Stimulated activated effector memory CD8-positive, alpha-beta T cell treated with anti-CD3 and anti-CD28 coated beads, Interleukin-12 subunit alpha, Interleukin-12 subunit beta, amount 100 ng/mL, for 72 hours (primary cell): ENCODE measurements around the gene IFI27L1.

ENCODE experiments used
- ATAC-seq: fragments of 150-1000 bp; cut with Tn5 transposase; 2 replicates; pipeline ENCODE4 v1.10.0; 2021
- DNase-seq, 2 donors: peaks; one replicate each; pipeline ENCODE4 v3.0.0; 2021 to 2022; ENCODE audit warnings: low spot score in 2 of 2
- H3K27ac Mint-ChIP-seq: one replicate; pipeline ENCODE4 v1.8.0; 2022; ENCODE audit warnings: mild to moderate bottlenecking, mixed read lengths
- H3K36me3 Mint-ChIP-seq: one replicate; pipeline ENCODE4 v1.8.0; 2022; ENCODE audit warnings: mild to moderate bottlenecking, mixed read lengths
- H3K4me1 Mint-ChIP-seq: one replicate; pipeline ENCODE4 v1.8.0; 2022; ENCODE audit warnings: mixed read lengths
- H3K4me3 Mint-ChIP-seq: one replicate; pipeline ENCODE4 v1.8.0; 2022; ENCODE audit warnings: mild to moderate bottlenecking, mixed read lengths
- H3K9me3 Mint-ChIP-seq: one replicate; pipeline ENCODE4 v1.8.0; 2022; ENCODE audit warnings: mixed read lengths

The IFI27L1 gene

DNA sequence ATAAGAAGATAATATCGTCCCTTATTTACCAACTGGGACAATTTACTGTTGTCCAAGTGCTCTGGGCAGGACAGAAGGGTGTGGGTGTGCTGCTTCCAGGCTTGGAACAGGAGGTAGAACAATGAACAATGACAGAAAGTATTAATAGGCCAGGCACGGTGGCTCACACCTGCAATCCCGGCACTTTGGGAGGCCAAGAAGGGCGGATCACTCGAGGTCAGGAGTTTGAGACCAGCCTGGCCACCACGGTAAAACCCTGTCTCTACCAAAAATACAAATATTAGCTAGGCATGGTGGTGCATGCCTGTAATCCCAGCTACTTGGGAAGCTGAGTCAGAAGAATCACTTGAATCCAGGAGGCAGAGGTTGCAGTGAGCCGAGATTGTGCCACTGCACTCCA is 32.0 kb downstream of the IFI27L1 start:
- Mint-ChIP-seq H3K27ac (no peak overlapping the region), H3K4me3 (no peak overlapping the region), H3K36me3 (no peaks in the 10 kb centered on the region), H3K9me3 (no peaks in the 10 kb centered on the region), H3K4me1 (peaks cover 4% of the 10 kb centered on the region)
- DNase-seq (no peak), ATAC-seq (no peak)

DNA sequence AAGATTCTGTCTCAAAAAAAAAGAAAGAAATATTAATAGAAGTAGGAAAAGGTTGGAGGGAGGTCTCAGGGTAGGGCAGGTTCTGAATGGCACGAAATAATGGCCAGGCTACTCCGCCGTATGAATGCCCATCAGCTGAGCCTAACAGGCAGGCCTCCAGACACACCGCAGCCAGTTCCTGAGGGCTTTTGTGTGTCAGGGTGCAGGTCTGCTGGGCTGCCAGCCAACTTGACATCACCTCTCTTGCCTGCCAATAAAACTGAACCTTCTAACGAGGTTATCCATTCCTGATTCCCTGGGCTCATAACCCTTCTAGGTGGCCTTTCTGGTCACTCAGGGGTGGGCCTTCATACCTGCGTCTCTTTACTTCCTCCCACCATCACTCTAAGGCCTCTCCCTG is 32.4 kb downstream of the IFI27L1 start:
- Mint-ChIP-seq H3K4me1 (peaks cover 5% of the 10 kb centered on the region), H3K36me3 (no peaks in the 10 kb centered on the region)

DNA sequence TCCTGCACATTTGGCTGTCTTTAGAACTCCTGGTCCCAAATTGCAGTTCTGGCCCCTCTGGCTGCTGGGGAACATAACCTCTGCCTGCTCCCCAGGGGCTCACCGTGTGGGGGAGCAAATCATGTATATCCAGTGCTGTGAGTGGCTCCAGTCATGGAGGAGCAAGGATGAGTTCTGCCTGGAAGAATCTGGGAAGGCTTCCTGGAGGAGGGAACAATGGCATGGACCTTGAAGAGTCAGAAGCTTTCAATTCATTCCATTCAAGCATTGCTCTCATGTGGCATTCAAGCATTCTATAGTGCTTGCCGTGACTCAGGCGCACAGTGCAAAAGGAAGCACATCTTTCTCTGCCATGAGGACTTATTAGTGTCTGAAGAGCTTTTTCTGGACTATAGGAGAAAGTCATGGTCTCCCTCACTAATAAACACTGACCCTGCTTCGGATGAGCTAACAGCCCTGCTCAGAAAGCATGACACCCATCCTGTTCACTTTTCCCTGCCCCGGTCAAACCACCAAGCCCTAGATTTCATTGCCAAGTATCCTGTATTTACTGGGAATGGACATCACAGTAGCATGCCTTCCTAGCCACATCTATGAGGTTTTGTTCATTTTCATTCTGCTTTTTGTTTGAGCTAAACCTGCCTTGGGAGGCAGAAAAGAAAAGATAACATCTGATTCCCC is 32.9 kb downstream of the IFI27L1 start:
- Mint-ChIP-seq H3K4me1 (peaks cover 5% of the 10 kb centered on the region), H3K9me3 (no peaks in the 10 kb centered on the region), H3K27ac (no peak overlapping the region), H3K36me3 (no peaks in the 10 kb centered on the region), H3K4me3 (no peak overlapping the region)
- DNase-seq (no peak), ATAC-seq (no peak)

More for the DNA sequence above, 32.4 kb downstream of the IFI27L1 start:
- no peak overlapping the region for H3K4me3 Mint-ChIP-seq
- no peaks in the 10 kb centered on the region for H3K9me3 Mint-ChIP-seq
- no peak for DNase-seq
- no peak overlapping the region for H3K27ac Mint-ChIP-seq
- ATAC-seq, result no peak

DNA sequence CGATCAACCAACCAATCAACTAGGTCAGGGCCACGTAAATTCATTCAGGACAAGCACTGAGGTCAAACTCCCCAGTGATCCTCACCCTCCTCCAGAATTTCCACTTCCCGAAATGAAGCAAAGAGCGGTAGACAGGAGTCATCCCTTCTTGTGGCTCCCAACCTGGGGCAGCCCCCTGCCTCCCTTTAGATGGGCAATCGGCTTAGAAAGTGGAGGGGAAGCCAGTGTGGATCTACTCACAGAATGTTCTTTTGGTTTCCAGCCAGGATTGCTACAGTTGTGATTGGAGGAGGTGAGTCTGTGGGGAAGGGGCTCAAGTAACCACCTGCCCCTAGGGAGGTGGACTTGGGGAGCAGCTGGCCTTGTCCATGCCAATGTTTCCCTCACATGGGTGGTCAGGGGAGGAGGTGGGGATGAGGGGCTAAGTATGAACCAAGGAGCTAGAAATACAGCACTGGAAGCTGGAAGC is 33.5 kb downstream of the IFI27L1 start:
- no peaks in the 10 kb centered on the region for H3K36me3 Mint-ChIP-seq
- H3K4me3 Mint-ChIP-seq, result no peak overlapping the region
- H3K27ac Mint-ChIP-seq, result no peak overlapping the region
- no peaks in the 10 kb centered on the region for H3K9me3 Mint-ChIP-seq
- DNase-seq, result no peak
- H3K4me1 Mint-ChIP-seq, result peaks cover 5% of the 10 kb centered on the region
- no peak for ATAC-seq

DNA sequence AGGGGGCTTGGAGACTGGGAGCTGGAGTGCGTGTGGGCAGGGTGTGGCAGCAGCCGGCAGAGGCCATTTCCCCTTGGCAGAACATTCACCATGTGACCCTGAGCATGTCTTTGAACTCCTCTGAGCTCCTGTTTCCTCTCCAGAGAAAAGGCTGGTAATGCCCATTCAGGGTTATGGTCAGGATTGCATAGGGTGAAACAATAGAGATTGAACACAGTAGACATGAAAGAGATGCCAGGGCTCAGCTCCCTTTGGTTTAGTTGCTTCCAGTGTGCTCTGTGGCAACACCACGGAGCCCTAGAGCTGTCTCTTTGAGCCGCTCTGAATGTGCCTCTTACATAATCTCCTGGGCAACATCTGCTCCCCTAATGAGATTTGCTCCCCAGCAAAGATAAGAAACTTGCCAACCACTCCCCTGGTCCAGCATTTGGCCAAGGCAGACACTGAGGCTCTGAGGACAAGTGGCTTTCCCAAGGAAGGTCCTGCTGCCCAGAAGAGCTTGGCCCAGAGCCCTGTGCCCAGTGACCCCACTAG is 34.0 kb downstream of the IFI27L1 start:
- no peak for DNase-seq
- no peaks in the 10 kb centered on the region for H3K9me3 Mint-ChIP-seq
- H3K4me3 Mint-ChIP-seq, result no peak overlapping the region
- H3K4me1 Mint-ChIP-seq, result peaks cover 5% of the 10 kb centered on the region
- no peaks in the 10 kb centered on the region for H3K36me3 Mint-ChIP-seq
- ATAC-seq, result no peak
- H3K27ac Mint-ChIP-seq, result no peak overlapping the region

DNA sequence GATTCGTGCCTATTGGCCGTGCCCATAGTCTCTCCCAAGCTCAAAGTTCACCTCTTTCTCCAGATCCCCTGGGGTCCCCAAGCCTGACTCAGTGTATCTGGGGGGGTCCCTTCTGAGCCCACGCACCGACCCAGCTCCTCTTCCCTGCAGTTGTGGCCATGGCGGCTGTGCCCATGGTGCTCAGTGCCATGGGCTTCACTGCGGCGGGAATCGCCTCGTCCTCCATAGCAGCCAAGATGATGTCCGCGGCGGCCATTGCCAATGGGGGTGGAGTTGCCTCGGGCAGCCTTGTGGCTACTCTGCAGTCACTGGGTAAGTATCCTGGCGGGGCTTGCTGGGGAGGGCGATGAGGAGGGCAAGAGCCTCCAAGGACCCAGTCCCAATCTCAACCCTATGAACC is 34.5 kb downstream of the IFI27L1 start:
- Mint-ChIP-seq H3K4me1 (peaks cover 5% of the 10 kb centered on the region), H3K27ac (no peak overlapping the region), H3K36me3 (no peaks in the 10 kb centered on the region), H3K9me3 (no peaks in the 10 kb centered on the region), H3K4me3 (no peak overlapping the region)
- ATAC-seq (no peak), DNase-seq (no peak)

DNA sequence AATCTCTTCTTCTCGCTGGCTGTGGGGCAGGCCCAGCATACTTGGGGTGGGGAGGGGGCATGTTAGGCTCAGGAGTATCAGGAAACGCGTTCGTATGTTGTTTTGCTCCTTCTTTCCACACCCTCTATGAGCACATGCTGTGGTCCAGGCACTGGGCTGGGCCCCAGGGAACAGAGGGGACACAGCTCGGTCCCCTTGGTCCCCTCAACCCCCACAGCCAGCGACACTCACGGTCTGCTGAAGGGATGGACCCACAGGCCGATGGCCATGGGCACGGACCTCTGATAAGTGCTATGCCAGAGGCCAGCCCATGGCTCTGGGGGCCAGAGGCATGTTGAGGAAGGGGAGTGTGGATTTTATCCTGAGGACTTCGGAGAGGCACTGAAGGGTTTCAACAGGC is 35.6 kb downstream of the IFI27L1 start:
- Mint-ChIP-seq H3K4me1 (peaks cover 5% of the 10 kb centered on the region), H3K4me3 (no peak overlapping the region), H3K27ac (no peak overlapping the region), H3K36me3 (no peaks in the 10 kb centered on the region), H3K9me3 (no peaks in the 10 kb centered on the region)
- no peak for DNase-seq
- no peak for ATAC-seq

DNA sequence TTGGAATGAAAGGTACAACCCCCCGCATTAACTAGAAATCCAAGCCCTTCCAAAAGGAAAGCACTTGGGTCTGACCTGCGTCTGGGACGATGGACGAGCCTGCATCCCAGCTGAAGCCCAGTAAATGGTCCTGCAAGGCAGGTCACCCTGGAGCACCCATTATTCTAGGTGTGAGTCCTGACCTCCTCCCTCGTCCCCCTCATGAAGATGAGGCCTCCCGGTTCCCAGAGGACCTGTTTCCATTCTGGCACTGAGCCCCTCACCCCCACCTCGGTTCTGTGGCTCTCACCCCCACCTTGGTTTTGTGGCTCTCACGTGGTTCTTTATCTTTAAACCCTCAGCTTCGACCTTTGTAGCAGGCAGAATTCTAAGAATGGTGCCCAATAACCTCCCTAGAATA is 36.7 kb downstream of the IFI27L1 start:
- no peak overlapping the region for H3K4me3 Mint-ChIP-seq
- no peaks in the 10 kb centered on the region for H3K9me3 Mint-ChIP-seq
- no peak overlapping the region for H3K27ac Mint-ChIP-seq
- DNase-seq (no peak), ATAC-seq (no peak)
- H3K4me1 Mint-ChIP-seq, result peaks cover 5% of the 10 kb centered on the region
- no peaks in the 10 kb centered on the region for H3K36me3 Mint-ChIP-seq

DNA sequence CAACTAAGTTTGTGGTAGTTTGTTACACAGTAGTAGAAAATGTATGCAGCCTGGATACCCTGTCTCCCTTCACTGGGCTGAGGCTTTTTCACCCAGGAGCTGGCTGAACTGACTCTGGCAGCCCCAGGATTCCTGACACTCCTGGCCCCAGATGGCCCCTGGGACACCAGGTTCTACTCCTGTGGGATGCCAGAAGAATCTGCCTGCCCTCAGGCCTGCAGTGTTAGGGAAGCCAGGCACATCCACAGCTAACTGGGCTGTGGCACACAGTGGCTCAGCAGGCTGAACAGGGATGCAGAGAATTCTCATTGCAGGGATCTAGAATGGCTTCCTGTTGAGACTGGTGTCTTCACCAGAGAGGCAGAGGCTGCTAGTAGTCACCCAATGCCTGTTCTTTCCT is 38.0 kb downstream of the IFI27L1 start:
- H3K27ac Mint-ChIP-seq, result no peak overlapping the region
- no peak for ATAC-seq
- H3K9me3 Mint-ChIP-seq, result no peaks in the 10 kb centered on the region
- no peaks in the 10 kb centered on the region for H3K36me3 Mint-ChIP-seq
- H3K4me3 Mint-ChIP-seq, result no peak overlapping the region
- DNase-seq, result no peak
- H3K4me1 Mint-ChIP-seq, result peaks cover 5% of the 10 kb centered on the region

DNA sequence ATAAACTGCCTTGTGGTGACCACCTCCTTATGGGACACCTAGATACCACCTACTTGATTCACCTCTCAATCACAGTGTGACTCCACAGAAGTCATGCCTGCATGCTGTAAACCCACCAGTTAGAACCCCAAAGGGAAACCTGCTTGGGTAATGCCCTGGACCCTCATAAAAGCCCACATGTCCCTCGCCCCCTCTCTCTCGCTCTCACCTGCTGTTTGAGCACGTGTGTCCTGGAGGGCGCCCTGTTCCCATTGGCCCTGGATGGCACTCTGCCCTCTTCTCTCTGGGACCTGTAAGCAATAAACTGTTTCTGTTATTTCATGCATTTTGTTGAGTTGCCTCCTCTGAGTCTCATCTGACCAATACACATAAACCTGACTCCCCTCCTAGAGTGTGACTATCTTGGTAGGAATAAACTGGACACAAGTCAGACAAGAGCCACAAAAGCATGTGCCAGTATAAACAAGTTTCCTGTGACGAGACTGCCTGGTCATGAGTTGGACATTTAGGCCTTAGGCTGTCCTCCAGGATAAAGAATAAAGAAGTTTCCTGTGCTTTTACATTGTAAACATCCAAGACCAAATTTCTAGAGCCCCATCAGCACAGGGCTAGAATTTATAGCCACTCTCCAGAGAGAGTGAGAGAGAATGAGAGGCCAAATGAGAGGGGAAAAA is 39.7 kb downstream of the IFI27L1 start:
- Mint-ChIP-seq H3K36me3 (no peaks in the 10 kb centered on the region), H3K27ac (no peak overlapping the region), H3K4me3 (no peak overlapping the region), H3K9me3 (no peaks in the 10 kb centered on the region), H3K4me1 (peaks cover 5% of the 10 kb centered on the region)
- DNase-seq, result no peak
- ATAC-seq, result no peak

DNA sequence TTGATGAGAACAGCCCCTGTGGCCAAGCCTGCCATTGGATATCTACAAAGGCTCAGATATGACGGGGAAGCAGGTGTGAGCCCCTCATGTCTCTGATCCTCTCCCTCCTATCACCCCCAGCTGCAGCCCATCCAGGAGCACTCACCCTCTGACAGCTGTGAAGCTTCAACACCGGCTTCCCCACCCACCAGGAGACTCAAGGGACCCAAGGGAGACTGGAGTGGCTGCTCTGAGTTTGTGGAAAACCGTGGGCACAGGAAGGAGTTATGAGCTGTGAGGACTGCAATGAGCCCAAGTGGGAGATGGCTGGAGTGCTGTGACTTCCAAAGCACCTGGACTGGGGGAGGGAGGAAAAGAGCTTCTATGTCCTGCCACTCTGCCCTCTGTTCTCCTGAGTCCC is 40.4 kb downstream of the IFI27L1 start:
- ATAC-seq, result no peak
- no peaks in the 10 kb centered on the region for H3K36me3 Mint-ChIP-seq
- no peak for DNase-seq
- peaks cover 5% of the 10 kb centered on the region for H3K4me1 Mint-ChIP-seq
- H3K4me3 Mint-ChIP-seq, result no peak overlapping the region
- no peak overlapping the region for H3K27ac Mint-ChIP-seq
- no peaks in the 10 kb centered on the region for H3K9me3 Mint-ChIP-seq

DNA sequence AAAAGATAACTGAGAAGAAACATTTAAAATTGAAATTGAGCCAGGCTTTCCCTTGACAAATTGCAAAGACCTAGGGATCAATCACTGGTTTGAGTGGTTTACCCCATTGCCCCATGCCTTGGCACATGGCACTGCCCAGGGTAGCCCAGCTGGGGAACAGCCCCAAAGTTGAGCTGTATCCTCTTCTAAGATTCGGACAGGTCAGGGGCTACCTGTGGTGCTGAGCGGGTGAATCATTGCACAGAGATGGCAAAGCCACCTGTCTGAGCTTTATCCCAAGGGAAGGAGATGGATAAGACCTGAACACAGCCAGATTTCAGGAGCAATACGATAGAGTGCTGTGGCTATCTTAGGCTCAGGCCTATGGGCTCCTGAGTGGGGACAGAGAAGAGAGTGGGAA is 41.3 kb downstream of the IFI27L1 start:
- Mint-ChIP-seq H3K4me3 (no peak overlapping the region), H3K4me1 (peaks cover 5% of the 10 kb centered on the region), H3K9me3 (no peaks in the 10 kb centered on the region), H3K36me3 (no peaks in the 10 kb centered on the region), H3K27ac (peak overlapping the region; percentile 21)
- no peak for DNase-seq
- ATAC-seq, result no peak

DNA sequence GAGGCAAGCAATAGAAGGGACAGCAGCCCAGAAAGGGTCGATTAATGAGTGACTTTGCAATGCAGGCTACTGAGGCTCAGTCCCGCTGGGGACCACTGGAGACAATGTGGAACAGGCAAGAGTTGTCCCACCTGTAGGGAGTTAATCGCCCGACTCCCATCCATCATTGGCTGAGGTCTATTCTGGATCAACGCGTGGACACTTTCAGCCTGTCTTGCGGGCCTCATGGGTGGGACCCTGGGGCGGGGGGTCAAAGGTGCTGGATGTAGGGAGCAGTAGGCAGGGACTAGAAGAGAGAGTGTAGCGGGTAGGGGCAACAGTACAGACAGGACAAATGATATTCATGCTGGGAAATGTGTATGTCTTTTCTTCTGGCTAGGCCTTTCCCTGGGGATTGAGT is 42.2 kb downstream of the IFI27L1 start:
- ATAC-seq, result no peak
- H3K9me3 Mint-ChIP-seq, result no peaks in the 10 kb centered on the region
- no peak for DNase-seq
- H3K4me3 Mint-ChIP-seq, result no peak overlapping the region
- peaks cover under 1% of the 10 kb centered on the region for H3K4me1 Mint-ChIP-seq
- H3K27ac Mint-ChIP-seq, result no peak overlapping the region
- H3K36me3 Mint-ChIP-seq, result no peaks in the 10 kb centered on the region

DNA sequence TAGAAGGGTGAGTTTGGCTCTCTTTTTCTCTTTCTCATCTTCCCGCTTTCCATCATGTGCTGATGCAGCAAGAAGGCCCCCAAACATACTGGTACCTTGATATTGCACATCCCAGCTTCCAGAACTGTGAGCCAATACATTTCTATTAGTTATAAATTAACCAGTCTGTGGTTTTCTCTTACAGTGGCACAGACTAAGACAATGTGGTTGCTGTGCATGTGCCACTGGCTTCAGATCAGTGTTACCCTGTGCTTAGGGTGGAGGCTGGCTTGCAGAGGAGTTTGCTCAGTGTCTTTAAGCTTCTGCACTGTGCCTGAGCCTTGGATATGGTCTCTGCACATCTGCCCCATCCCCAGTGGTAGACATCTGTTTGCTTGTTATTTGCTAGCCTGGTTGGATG is 42.8 kb downstream of the IFI27L1 start:
- no peak overlapping the region for H3K27ac Mint-ChIP-seq
- peaks cover 6% of the 10 kb centered on the region for H3K4me1 Mint-ChIP-seq
- H3K36me3 Mint-ChIP-seq, result no peaks in the 10 kb centered on the region
- H3K4me3 Mint-ChIP-seq, result no peak overlapping the region
- H3K9me3 Mint-ChIP-seq, result no peaks in the 10 kb centered on the region
- no peak for DNase-seq
- ATAC-seq, result no peak

DNA sequence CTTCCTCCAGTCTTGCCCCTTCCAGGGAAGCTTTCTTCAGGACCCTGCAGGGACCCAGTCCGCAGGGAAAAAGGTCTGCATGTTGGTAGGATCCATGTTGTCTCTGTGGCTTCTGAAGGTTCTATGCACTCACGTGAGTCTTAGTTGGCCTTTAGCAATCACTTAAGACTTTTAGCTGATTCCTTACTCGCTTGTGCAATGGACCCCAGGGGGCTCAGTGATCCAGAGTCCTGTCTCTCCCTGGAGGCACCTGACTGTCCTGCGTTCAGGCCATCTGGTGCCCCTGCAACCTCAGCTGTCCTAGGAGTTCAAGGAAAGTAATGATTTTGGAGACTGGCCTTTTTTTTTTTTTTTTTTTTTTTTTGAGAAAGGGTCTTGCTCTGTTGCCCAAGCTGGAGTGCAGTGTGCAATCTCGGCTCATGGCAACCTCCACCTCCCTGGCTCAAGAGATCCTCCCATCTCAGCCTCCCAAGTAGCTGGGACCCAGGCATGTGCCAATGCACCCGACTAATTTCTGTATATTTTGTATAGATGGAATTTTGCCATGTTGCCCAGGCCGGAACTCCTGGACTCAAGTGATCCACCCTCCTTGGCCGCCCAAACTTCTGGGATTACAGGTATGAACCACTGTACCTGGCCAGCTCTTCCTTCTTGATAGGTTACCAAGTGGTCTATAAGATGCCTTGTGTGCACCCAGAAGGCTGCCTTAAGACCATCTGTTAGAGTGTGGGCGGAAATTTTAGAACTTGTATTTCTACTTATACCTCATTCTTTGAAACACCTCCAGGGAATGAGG is 43.7 kb downstream of the IFI27L1 start:
- DNase-seq, result no peak
- Mint-ChIP-seq H3K27ac (no peak overlapping the region), H3K9me3 (no peaks in the 10 kb centered on the region), H3K4me1 (peaks cover 13% of the 10 kb centered on the region), H3K4me3 (no peak overlapping the region), H3K36me3 (no peaks in the 10 kb centered on the region)
- no peak for ATAC-seq
